Measurements from ENCODE around the gene ASCL2. TPM values are rescaled to one million over a fixed set of nuclear protein-coding genes. Genes with fewer than 3 reads are reported as not detected.

The ASCL2 gene
- total and polyA plus RNA-seq, 2 of the 4 experiments (the other 2 are of a cell fraction): not detected

- TF ChIP-seq CEBPB (IDR thresholded peaks at IDR 0.05; ENCODE audit: low read depth, low read length): no peak
Measured at GRCh38 chr11:2295971-2296912, 25.9 kb upstream of the ASCL2 start (continued).

- ChIA-PET POLR2A (ENCODE audit: unreplicated experiment) (no interaction called here), CTCF (interaction anchor here (0.7 kb wide), 1 partner anchor 11 kb away, joined by 3 read pairs; no protein-coding TSS in a partner anchor)
- Histone ChIP-seq H3K36me3 (ENCODE audit: control insufficient read depth, insufficient read depth, low read length) (no peaks in the 10 kb centered on the region), H2BK120ac (ENCODE audit: low read depth, low read length) (no peak overlapping the region), H3K18ac (ENCODE audit: low read depth, low read length) (no peak overlapping the region), H3K9me3 (ENCODE audit: control insufficient read depth, insufficient read depth, low read length) (no peaks in the 10 kb centered on the region), H3K56ac (ENCODE audit: extremely low read depth, insufficient read depth, low read length) (no peak overlapping the region), H3K4me3 (ENCODE audit: insufficient read depth, low read depth, low read length) (no peak overlapping the region), H3K79me1 (ENCODE audit: low read depth in 1 of 2, low read length in 2 of 2) (no peaks in the 10 kb centered on the region), H4K8ac (ENCODE audit: low read depth in 2 of 2, low read length in 2 of 2) (no peak overlapping the region), H3K4me2 (ENCODE audit: low read depth, low read length) (no peak overlapping the region), H3K4ac (ENCODE audit: low read depth, low read length) (no peak overlapping the region), H3K9ac (ENCODE audit: low read depth, low read length) (no peak overlapping the region), H4K20me1 (ENCODE audit: insufficient read depth, low read length) (no peaks in the 10 kb centered on the region), H2AK5ac (ENCODE audit: low read depth, low read length) (no peak overlapping the region), H2AK9ac (replicated peaks; ENCODE audit: low read depth, low read length, poor library complexity) (no peak overlapping the region), H3K23ac (ENCODE audit: low read depth, low read length) (no peak overlapping the region), H4K5ac (ENCODE audit: low read depth, low read length) (no peak overlapping the region), H2BK5ac (ENCODE audit: low read depth, low read length, poor library complexity, severe bottlenecking) (no peak overlapping the region), H3K14ac (replicated peaks; ENCODE audit: low read depth, low read length) (no peak overlapping the region), H2BK20ac (ENCODE audit: low read depth, low read length) (no peak overlapping the region), H3K27me3 (ENCODE audit: control insufficient read depth, insufficient read depth, low read length) (peaks cover 36% of the 10 kb centered on the region), H2BK15ac (ENCODE audit: low read depth, low read length) (no peak overlapping the region), H3K4me1 (ENCODE audit: control insufficient read depth, insufficient read depth, low read length) (no peaks in the 10 kb centered on the region), H4K91ac (ENCODE audit: insufficient read depth, low read depth, low read length) (no peak overlapping the region), H2AFZ (replicated peaks; ENCODE audit: low read length, poor library complexity) (no peak overlapping the region), H3K9me1 (ENCODE audit: insufficient read depth, low read length) (no peaks in the 10 kb centered on the region), H3K27ac (ENCODE audit: insufficient read depth, low read length) (no peak overlapping the region)
- no TSS peak for BruUV-seq (replicated peaks)
- dilution Hi-C loops (cut with HindIII; ENCODE audit: low sequenced_read_pairs, unreplicated experiment): no loop called here
- 62% methylated on average over 7 of the region's 8 CpGs; no CpG with 5 or more reads in 1 of the 2 experiments for WGBS, 2 experiments (ENCODE audit: extremely low coverage in 2 of 2, insufficient read length in 1 of 2)
- DNase-seq (no peak), ATAC-seq (ENCODE audit: low read depth) (no peak)
- in situ Hi-C loops (cut with MboI; ENCODE audit: low sequenced_read_pairs): no loop called here
- intact Hi-C loops (cut with micrococcal nuclease): no loop called here
- TF ChIP-seq CEBPB (IDR thresholded peaks at IDR 0.05; ENCODE audit: low read depth, low read length) (no peak), RAD21 (IDR thresholded peaks at IDR 0.05; ENCODE audit: low read length) (no peak), CHD1 (IDR thresholded peaks at IDR 0.05; ENCODE audit: low read depth, low read length) (no peak), RCOR1 (IDR thresholded peaks at IDR 0.05; ENCODE audit: insufficient replicate concordance, low read length) (no peak), POLR2A (IDR thresholded peaks at IDR 0.05; ENCODE audit: low read depth, low read length) (no peak), NFE2L2 (IDR thresholded peaks at IDR 0.05; ENCODE audit: low read depth, low read length) (no peak), MAZ (IDR thresholded peaks at IDR 0.05; ENCODE audit: borderline replicate concordance, low read depth, low read length) (no peak), MXI1 (IDR thresholded peaks at IDR 0.05; ENCODE audit: borderline replicate concordance, low read depth, low read length) (no peak), FOS (IDR thresholded peaks at IDR 0.05; ENCODE audit: low read depth, low read length) (no peak), BHLHE40 (IDR thresholded peaks at IDR 0.05; ENCODE audit: low read depth, low read length) (no peak), SMC3 (IDR thresholded peaks at IDR 0.05; ENCODE audit: low read depth, low read length) (no peak)
- TF ChIP-seq, protein P1, sequence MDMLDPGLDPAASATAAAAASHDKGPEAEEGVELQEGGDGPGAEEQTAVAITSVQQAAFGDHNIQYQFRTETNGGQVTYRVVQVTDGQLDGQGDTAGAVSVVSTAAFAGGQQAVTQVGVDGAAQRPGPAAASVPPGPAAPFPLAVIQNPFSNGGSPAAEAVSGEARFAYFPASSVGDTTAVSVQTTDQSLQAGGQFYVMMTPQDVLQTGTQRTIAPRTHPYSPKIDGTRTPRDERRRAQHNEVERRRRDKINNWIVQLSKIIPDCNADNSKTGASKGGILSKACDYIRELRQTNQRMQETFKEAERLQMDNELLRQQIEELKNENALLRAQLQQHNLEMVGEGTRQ (IDR thresholded peaks at IDR 0.05; ENCODE audit: low read depth, low read length): no peak
- TF ChIP-seq, protein P2, sequence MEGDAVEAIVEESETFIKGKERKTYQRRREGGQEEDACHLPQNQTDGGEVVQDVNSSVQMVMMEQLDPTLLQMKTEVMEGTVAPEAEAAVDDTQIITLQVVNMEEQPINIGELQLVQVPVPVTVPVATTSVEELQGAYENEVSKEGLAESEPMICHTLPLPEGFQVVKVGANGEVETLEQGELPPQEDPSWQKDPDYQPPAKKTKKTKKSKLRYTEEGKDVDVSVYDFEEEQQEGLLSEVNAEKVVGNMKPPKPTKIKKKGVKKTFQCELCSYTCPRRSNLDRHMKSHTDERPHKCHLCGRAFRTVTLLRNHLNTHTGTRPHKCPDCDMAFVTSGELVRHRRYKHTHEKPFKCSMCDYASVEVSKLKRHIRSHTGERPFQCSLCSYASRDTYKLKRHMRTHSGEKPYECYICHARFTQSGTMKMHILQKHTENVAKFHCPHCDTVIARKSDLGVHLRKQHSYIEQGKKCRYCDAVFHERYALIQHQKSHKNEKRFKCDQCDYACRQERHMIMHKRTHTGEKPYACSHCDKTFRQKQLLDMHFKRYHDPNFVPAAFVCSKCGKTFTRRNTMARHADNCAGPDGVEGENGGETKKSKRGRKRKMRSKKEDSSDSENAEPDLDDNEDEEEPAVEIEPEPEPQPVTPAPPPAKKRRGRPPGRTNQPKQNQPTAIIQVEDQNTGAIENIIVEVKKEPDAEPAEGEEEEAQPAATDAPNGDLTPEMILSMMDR (conservative IDR thresholded peaks at IDR 0.05; ENCODE audit: low read depth, low read length): no peak
Measured at GRCh38 chr11:2294926-2295290, 24.5 kb upstream of the ASCL2 start.

Data from IMR-90 (cell line).